Activated naive CD8-positive, alpha-beta T cell treated with anti-CD3 and anti-CD28 coated beads for 36 hours (primary cell): ENCODE measurements around the gene MB21D2. TPM values are rescaled to one million over a fixed set of nuclear protein-coding genes. Genes with fewer than 3 reads are reported as not detected.
"Not testable (repeated sequence)": the region's sequence is repeated elsewhere in the genome, so short reads cannot be mapped to it uniquely, and the experiment has no call there.

Source experiments
- DNase-seq: peaks from one replicate; pipeline ENCODE4 v3.0.0; 2021
- H3K27ac Mint-ChIP-seq: one replicate; pipeline ENCODE4 v1.8.0; 2022; ENCODE audit warnings: mild to moderate bottlenecking, moderate library complexity, mixed read lengths
- H3K27me3 Mint-ChIP-seq: one replicate; pipeline ENCODE4 v1.8.0; 2022; ENCODE audit warnings: mild to moderate bottlenecking, mixed read lengths
- H3K36me3 Mint-ChIP-seq: one replicate; pipeline ENCODE4 v1.8.0; 2021; ENCODE audit warnings: mild to moderate bottlenecking, mixed read lengths
- H3K4me1 Mint-ChIP-seq: one replicate; pipeline ENCODE4 v1.8.0; 2021; ENCODE audit warnings: mixed read lengths
- H3K4me3 Mint-ChIP-seq: one replicate; pipeline ENCODE4 v1.8.0; 2022; ENCODE audit warnings: mild to moderate bottlenecking, moderate library complexity, mixed read lengths
- H3K9me3 Mint-ChIP-seq: one replicate; pipeline ENCODE4 v1.8.0; 2022; ENCODE audit warnings: mixed read lengths
- total RNA-seq, 2 experiments: library from RNA; stranded (reverse); gene quantifications; one replicate each; pipeline ENCODE4 v1.2.3, GENCODE V29; 2021

Gene MB21D2, protein sequence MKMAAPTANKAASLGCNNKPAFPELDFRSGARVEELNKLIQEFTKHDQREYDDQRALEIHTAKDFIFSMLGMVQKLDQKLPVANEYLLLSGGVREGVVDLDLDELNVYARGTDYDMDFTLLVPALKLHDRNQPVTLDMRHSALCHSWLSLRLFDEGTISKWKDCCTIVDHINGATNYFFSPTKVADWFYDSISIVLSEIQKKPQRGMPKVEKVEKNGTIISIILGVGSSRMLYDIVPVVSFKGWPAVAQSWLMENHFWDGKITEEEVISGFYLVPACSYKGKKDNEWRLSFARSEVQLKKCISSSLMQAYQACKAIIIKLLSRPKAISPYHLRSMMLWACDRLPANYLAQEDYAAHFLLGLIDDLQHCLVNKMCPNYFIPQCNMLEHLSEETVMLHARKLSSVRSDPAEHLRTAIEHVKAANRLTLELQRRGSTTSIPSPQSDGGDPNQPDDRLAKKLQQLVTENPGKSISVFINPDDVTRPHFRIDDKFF
- 1 to 10 TPM; 6.4 to 6.6 TPM for total RNA-seq

- Mint-ChIP-seq H3K27me3 (peaks cover 75% of the 10 kb centered on the region), H3K4me1 (peaks cover 14% of the 10 kb centered on the region), H3K27ac (peak within 1 kb of the TSS; percentile 88), H3K4me3 (peak within 1 kb of the TSS; percentile 94), H3K36me3 (peaks cover 2% of the 10 kb centered on the region), H3K9me3 (peaks cover 2% of the 10 kb centered on the region)
- peak; percentile 70 for DNase-seq
Observed at GRCh38 chr3:192917404-192918274, at the start of gene MB21D2. Gene MB21D2 (minus strand): TSS chr3:192917856. CDS start chr3:192917840, 16 bp downstream.

DNA sequence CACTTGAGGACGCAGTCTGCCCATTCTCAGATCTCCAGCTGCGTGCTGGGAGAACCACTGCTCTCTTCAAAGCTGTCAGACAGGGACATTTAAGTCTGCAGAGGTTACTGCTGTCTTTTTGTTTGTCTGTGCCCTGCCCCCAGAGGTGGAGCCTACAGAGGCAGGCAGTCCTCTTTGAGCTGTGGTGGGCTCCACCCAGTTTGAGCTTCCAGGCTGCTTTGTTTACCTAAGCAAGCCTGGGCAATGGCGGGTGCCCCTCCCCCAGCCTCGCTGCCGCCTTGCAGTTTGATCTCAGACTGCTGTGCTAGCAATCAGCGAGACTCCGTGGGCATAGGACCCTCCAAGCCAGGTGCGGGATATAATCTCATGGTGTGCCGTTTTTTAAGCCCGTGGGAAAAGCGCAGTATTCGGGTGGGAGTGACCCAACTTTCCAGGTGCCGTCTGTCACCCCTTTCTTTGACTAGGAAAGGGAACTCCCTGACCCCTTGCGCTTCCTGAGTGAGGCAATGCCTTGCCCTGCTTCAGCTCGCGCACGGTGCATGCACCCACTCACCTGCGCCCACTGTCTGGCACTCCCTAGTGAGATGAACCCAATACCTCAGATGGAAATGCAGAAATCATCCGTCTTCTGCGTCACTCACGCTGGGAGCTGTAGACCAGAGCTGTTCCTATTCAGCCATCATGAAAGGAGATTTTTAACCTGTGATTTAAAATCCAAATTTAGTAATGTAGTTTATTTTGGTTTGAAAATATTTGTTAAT is 47.5 kb upstream of the MB21D2 start:
- H3K36me3 Mint-ChIP-seq, DNase-seq, H3K4me3 Mint-ChIP-seq, H3K9me3 Mint-ChIP-seq, H3K4me1 Mint-ChIP-seq, H3K27me3 Mint-ChIP-seq, H3K27ac Mint-ChIP-seq: not testable (repeated sequence)

DNA sequence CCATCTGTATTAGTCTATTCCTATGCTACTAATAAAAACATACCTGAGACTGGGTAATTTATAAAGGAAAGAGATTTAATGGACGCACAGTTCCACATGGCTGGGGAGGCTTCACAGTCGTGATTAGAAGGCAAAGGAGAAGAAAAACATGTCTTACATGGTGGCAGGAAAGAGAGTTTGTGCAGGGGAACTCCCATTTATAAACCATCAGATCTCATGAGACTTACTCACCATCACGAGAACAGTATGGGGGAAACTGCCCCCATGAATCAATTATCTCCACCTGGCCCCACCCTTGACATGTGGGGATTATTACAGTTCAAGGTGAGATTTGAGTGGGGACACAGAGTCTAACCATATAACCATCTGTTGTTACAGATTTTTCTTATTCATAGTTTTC is 42.1 kb upstream of the MB21D2 start:
- H3K4me3 Mint-ChIP-seq: no peak overlapping the region
- DNase-seq: no peak
- no peak overlapping the region for H3K27ac Mint-ChIP-seq
- H3K36me3 Mint-ChIP-seq: no peaks in the 10 kb centered on the region
- H3K27me3 Mint-ChIP-seq: no peaks in the 10 kb centered on the region
- peaks cover 16% of the 10 kb centered on the region for H3K4me1 Mint-ChIP-seq
- peaks cover 7% of the 10 kb centered on the region for H3K9me3 Mint-ChIP-seq

- Mint-ChIP-seq H3K36me3 (no peaks in the 10 kb centered on the region), H3K4me3 (no peak overlapping the region), H3K27me3 (no peaks in the 10 kb centered on the region), H3K27ac (no peak overlapping the region), H3K4me1 (peaks cover 16% of the 10 kb centered on the region), H3K9me3 (peaks cover 7% of the 10 kb centered on the region)
- no peak for DNase-seq
Observed at GRCh38 chr3:192958219-192958872, 40.7 kb upstream of the MB21D2 start.

- no peak overlapping the region for H3K4me3 Mint-ChIP-seq
- H3K27ac Mint-ChIP-seq: no peak overlapping the region
- DNase-seq: peak; percentile 4
- H3K36me3 Mint-ChIP-seq: no peaks in the 10 kb centered on the region
- H3K27me3 Mint-ChIP-seq: no peaks in the 10 kb centered on the region
- H3K9me3 Mint-ChIP-seq: peaks cover 7% of the 10 kb centered on the region
- peaks cover 16% of the 10 kb centered on the region for H3K4me1 Mint-ChIP-seq
Observed at GRCh38 chr3:192957441-192958021, 39.9 kb upstream of the MB21D2 start.

- Mint-ChIP-seq H3K27me3 (no peaks in the 10 kb centered on the region), H3K36me3 (no peaks in the 10 kb centered on the region), H3K4me1 (peaks cover 12% of the 10 kb centered on the region), H3K27ac (no peak overlapping the region), H3K4me3 (no peak overlapping the region), H3K9me3 (peaks cover 3% of the 10 kb centered on the region)
- no peak for DNase-seq
Observed at GRCh38 chr3:192953926-192954325, 36.3 kb upstream of the MB21D2 start.

- Mint-ChIP-seq H3K9me3 (no peaks in the 10 kb centered on the region), H3K36me3 (no peaks in the 10 kb centered on the region), H3K27me3 (peaks cover 5% of the 10 kb centered on the region), H3K4me1 (peaks cover 2% of the 10 kb centered on the region), H3K4me3 (no peak overlapping the region), H3K27ac (no peak overlapping the region)
- DNase-seq: no peak
Observed at GRCh38 chr3:192947421-192947820, 29.8 kb upstream of the MB21D2 start.

DNA sequence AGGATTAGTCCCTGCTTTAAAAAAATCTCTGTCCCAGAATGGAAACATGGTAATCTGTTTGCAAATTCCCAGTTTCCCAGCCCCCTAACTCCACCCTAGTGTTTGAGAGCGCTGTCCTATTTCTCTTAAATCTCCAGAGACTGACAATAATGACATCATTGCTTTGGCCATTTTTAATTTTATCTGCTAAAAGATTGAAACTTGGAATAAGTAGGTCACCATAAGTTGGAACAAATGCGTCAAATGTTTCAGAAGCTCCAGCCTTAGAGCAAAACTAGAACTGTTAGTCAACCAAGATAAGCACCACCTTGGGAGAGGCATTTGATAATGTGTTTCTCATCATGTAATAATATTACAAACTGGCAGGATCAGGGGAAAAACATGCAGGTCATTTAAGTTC is 25.7 kb upstream of the MB21D2 start:
- Mint-ChIP-seq H3K4me3 (no peak overlapping the region), H3K36me3 (no peaks in the 10 kb centered on the region), H3K4me1 (peaks cover 2% of the 10 kb centered on the region), H3K27me3 (peaks cover 5% of the 10 kb centered on the region), H3K27ac (no peak overlapping the region), H3K9me3 (no peaks in the 10 kb centered on the region)
- no peak for DNase-seq

GRCh38 chr3:192942625-192943024 is 25.0 kb upstream of the MB21D2 start:
- Mint-ChIP-seq H3K27me3 (peaks cover 5% of the 10 kb centered on the region), H3K4me3 (no peak overlapping the region), H3K36me3 (no peaks in the 10 kb centered on the region), H3K27ac (no peak overlapping the region), H3K9me3 (no peaks in the 10 kb centered on the region), H3K4me1 (peaks cover 2% of the 10 kb centered on the region)
- no peak for DNase-seq

GRCh38 chr3:192940129-192940528 is 22.5 kb upstream of the MB21D2 start:
- Mint-ChIP-seq H3K27me3 (peaks cover 5% of the 10 kb centered on the region), H3K4me1 (peaks cover 2% of the 10 kb centered on the region), H3K4me3 (no peak overlapping the region), H3K36me3 (no peaks in the 10 kb centered on the region), H3K9me3 (no peaks in the 10 kb centered on the region), H3K27ac (no peak overlapping the region)
- DNase-seq: no peak

GRCh38 chr3:192935441-192935840 is 17.8 kb upstream of the MB21D2 start:
- Mint-ChIP-seq H3K27me3 (peaks cover 2% of the 10 kb centered on the region), H3K9me3 (no peaks in the 10 kb centered on the region), H3K27ac (no peak overlapping the region), H3K4me1 (peaks cover 2% of the 10 kb centered on the region), H3K4me3 (no peak overlapping the region), H3K36me3 (no peaks in the 10 kb centered on the region)
- no peak for DNase-seq

DNA sequence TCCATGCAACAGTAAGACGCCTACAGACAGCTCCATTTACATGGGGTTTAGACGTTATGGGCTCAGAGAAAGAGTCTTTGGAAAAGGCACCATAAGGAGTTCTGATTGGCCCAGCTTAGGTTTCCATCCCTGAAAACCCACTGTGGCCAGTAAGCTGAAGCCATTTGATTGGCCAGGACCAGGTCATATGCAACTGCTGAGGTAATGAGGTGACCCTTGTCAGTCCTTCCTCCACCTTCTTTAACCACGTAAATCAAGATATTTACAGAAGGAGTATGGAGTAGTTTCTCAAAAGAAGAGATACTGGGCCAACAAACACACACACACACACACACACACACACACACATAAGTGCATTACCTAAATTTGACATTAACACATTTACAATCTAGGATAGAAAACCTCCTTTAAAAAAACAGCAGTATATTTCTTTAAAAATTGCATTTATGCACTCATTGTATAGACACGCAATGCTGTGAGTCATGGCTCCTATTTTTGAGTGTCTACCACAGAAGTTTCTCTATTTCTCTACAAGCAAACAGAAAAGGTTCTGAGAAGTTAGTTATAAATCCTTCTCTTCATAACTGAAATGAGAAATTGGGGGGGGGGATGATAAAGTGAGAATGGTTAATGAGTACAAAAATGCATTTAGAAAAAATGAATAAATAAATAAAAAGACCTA is 16.3 kb upstream of the MB21D2 start:
- Mint-ChIP-seq H3K36me3 (no peaks in the 10 kb centered on the region), H3K27me3 (peaks cover 3% of the 10 kb centered on the region), H3K27ac (no peak overlapping the region), H3K4me1 (peaks cover 2% of the 10 kb centered on the region), H3K9me3 (no peaks in the 10 kb centered on the region), H3K4me3 (no peak overlapping the region)
- no peak for DNase-seq

DNA sequence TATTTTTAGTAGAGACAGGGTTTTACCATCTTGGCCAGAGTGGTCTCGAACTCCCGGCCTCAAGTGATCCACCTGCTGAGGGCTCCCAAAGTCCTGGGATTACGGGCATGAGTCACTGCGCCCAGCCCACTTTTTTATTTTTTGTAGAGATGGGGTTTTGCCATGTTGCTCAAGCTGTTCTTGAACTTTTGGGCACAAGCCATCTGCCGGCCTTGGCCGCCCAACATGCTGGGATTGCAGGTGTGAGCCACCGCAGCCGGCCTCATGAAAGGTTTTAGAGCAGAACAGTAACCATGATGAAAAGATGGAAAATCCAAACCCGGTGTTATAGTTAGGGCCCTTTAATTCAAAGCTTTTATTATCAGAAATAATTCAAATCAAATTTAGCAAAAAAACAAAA is 15.6 kb upstream of the MB21D2 start:
- H3K4me3 Mint-ChIP-seq: no peak overlapping the region
- H3K36me3 Mint-ChIP-seq: no peaks in the 10 kb centered on the region
- H3K27ac Mint-ChIP-seq: no peak overlapping the region

GRCh38 chr3:192931825-192932224 is 14.2 kb upstream of the MB21D2 start:
- Mint-ChIP-seq H3K4me3 (no peak overlapping the region), H3K27ac (no peak overlapping the region), H3K36me3 (no peaks in the 10 kb centered on the region), H3K27me3 (peaks cover 13% of the 10 kb centered on the region), H3K4me1 (peaks cover 2% of the 10 kb centered on the region), H3K9me3 (no peaks in the 10 kb centered on the region)
- DNase-seq: no peak

More for the DNA sequence above, 15.6 kb upstream of the MB21D2 start:
- DNase-seq: no peak
- H3K27me3 Mint-ChIP-seq: peaks cover 5% of the 10 kb centered on the region
- H3K4me1 Mint-ChIP-seq: peaks cover 2% of the 10 kb centered on the region
- no peaks in the 10 kb centered on the region for H3K9me3 Mint-ChIP-seq
